LNCaP clone FGC (cell line): ENCODE results near the gene PLEKHG1.

ENCODE experiments used
- DNase-seq: peaks from one replicate; pipeline ENCODE4 v3.0.0-alpha.2; 2011; ENCODE audit warnings: low read depth
- H3K4me3 ChIP-seq: 2 replicates; pipeline ENCODE4 v1.5.1; 2011; ENCODE audit warnings: mild to moderate bottlenecking, low read depth, low read length, control low read depth
- TF ChIP-seq, protein P1 (sequence below): IDR thresholded peaks from 2 replicates; pipeline ENCODE4 v1.5.1; 2012; ENCODE audit warnings: mild to moderate bottlenecking; ENCODE audit not compliant: control insufficient read depth, insufficient read depth; ENCODE audit errors: extremely low read depth

Gene PLEKHG1

GRCh38 chr6:150576651-150577226, 22.9 kb upstream of the PLEKHG1 start:
- DNase-seq, result no peak
- TF ChIP-seq, protein P1, sequence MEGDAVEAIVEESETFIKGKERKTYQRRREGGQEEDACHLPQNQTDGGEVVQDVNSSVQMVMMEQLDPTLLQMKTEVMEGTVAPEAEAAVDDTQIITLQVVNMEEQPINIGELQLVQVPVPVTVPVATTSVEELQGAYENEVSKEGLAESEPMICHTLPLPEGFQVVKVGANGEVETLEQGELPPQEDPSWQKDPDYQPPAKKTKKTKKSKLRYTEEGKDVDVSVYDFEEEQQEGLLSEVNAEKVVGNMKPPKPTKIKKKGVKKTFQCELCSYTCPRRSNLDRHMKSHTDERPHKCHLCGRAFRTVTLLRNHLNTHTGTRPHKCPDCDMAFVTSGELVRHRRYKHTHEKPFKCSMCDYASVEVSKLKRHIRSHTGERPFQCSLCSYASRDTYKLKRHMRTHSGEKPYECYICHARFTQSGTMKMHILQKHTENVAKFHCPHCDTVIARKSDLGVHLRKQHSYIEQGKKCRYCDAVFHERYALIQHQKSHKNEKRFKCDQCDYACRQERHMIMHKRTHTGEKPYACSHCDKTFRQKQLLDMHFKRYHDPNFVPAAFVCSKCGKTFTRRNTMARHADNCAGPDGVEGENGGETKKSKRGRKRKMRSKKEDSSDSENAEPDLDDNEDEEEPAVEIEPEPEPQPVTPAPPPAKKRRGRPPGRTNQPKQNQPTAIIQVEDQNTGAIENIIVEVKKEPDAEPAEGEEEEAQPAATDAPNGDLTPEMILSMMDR, result no peak
- H3K4me3 ChIP-seq, result no peak overlapping the region

- no peak overlapping the region for H3K4me3 ChIP-seq
- DNase-seq, result no peak
- TF ChIP-seq, protein P1, result no peak
Observed at GRCh38 chr6:150579611-150580010, 20.1 kb upstream of the PLEKHG1 start.

GRCh38 chr6:150580489-150580888, 19.2 kb upstream of the PLEKHG1 start:
- TF ChIP-seq, protein P1, result no peak
- H3K4me3 ChIP-seq, result no peak overlapping the region
- no peak for DNase-seq

GRCh38 chr6:150584065-150584464, 15.6 kb upstream of the PLEKHG1 start:
- TF ChIP-seq, protein P1, result no peak
- DNase-seq, result no peak
- H3K4me3 ChIP-seq, result no peak overlapping the region

DNA sequence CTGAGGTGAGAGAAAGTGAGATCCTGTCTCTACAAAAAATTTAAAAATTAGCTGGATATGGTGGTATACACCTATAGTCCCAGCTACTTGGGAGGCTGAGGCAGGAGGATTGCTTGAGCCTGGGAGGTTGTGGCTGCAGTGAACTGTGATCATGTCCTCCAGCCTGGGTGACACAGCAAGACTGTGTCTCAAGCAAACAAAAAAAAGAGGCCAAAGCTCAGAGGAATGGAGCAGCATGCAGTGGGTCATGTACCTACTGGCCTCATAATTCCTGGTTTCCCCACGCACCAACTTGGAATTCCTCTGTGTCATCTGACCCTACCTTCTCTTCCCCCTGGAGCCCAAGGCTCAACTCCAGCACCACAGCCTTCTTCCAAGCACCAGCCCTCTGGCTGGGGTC, 15.1 kb upstream of the PLEKHG1 start:
- TF ChIP-seq, protein P1, result no peak
- DNase-seq, result no peak
- H3K4me3 ChIP-seq, result no peak overlapping the region

DNA sequence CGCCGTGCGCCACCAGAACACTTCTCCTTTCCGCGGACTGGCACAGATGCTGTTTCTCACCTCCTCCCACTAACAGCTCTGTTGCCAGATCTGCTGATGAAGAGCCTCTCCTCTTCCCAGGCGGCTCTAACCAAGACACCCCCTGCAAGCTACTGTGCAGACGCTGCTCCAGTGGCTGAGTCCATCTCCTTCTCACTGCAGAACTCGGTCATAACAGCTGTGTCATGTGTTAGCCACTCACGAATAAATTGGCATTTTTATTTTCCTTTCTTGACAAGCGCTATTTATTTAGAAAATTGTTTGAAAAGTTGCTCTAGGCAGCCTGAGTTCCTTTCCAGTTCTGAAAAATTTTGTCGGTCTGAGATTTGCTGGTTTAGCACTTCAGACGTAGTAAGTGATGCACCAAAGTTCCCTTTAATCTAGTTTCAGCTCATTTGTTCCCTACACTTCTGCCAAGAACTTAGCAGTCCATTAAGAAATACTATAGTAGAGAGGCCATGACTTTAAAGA, 12.8 kb upstream of the PLEKHG1 start:
- no peak for DNase-seq
- TF ChIP-seq, protein P1, result no peak

DNA sequence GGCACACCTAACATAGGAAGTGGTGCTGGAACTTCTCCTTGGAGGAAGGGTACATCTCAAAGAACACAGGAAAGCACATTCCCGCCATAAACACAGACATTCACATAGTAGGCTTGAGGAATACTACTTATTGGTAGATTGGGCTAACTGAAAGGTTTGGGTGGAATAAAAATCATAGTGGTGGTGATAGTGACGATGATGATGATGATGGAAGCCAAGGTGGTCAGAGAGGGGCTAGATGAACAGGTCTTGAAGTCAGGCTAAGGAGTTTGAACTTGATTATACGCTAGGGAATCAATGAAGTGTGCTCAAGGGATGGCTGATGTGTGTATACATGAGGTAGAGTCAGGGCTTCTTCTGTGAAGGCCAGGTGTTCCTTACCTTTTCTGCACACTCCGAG, 12.0 kb upstream of the PLEKHG1 start:
- H3K4me3 ChIP-seq, result no peak overlapping the region
- TF ChIP-seq, protein P1, result no peak
- DNase-seq, result no peak

More for the DNA sequence above, 12.8 kb upstream of the PLEKHG1 start:
- no peak overlapping the region for H3K4me3 ChIP-seq
